Activated effector memory CD4-positive, alpha-beta T cell treated with anti-CD3 and anti-CD28 coated beads, Interleukin-2, amount 50 U/mL, for 16 hours (primary cell): ENCODE data around the gene CBLB.

ENCODE experiments used
- DNase-seq: peaks from one replicate; pipeline ENCODE4 v3.0.0-alpha.2; 2020

CBLB gene

GRCh38 chr3:105869861-105870755 is 1.3 kb upstream of the CBLB start:
- DNase-seq = no peak

DNA sequence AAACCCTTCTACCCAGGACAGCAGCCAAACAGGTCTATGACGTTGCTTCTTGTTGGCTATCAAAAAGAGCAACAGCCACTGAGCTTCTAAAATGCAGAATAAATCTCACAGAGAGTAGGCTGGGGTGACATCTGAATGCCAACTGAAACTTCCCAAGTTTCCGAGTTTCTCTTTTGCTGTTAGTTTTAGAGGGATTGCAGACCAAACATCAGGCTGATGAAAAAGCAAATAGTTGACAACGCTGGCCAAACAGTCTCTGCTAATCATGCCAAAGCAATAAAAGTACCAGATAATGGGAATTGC is 670 bp upstream of the CBLB start:
- no peak for DNase-seq

DNA sequence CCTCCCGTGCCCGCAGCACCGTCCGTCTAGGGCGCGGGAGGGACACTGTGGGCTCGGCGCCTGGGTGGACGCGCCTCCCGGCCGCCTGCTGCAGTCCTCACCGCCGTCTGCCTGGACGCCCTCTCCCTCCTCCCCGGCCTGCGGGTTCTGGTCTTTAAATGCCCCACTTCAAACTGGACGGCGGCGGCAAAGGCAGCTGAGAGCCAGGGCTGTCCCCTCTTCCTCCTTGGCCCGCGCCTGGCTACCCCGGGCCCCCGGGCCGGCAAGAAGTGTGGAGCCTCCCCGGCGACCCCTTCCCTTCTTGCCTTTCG is 426 bp downstream of the CBLB start:
- peak; percentile 77 for DNase-seq

DNA sequence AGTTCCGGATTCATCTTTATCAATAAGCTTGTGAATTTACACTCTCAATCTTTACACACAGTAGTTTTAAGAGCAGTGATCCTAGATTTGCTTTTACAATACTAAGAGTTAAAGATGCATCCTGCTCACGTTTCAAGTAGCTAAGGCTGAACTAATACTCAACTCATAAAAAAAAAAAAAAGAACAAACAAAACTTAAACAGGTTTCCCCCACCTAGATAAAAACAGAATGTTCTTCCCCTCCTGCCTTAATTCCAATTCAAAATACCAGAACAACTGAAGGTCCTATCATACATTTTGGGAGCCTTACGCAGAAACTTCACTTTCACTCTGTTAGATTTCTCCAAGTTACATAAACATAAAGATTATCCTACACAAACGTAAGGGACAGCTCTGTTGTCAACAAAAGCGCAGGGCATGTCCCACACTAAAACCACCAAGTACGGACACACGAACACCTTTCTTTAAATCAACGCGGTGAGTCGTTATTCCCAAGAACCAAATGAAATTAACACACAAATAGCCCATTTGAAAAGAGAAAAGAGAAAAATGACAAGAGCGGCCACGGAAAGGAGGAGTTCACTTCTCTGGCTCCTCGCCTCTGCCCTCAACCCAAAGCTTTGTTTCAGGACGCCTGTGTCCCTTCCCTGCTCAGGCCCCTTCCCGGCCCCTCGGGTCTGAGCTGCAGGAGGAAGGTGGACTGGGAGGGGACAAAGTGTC is 941 bp downstream of the CBLB start:
- DNase-seq = no peak

GRCh38 chr3:105866656-105867653 is 1.9 kb downstream of the CBLB start:
- DNase-seq = peak; percentile 65

- no peak for DNase-seq
Measured at GRCh38 chr3:105865867-105866350, 2.9 kb downstream of the CBLB start.

- no peak for DNase-seq
Measured at GRCh38 chr3:105865016-105865623, 3.7 kb downstream of the CBLB start.

DNA sequence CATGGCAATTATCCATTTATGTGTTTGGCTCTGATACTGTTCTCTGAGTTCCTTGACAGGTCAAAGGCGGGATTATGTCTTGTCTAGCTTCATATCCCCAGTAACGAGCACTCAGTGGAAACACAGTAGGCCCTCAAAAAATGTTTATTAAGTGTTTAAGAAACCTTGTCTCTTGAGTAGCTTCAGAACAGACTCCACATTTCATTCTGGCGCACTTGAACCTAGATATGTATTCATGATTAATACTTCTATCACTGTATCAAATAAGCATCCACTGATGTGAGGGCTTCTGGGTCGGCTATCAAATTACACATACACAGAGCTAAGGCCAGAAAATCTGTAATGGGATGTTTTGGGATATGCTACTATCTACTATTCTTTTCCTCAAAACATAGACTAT is 4.6 kb downstream of the CBLB start:
- DNase-seq = no peak

DNA sequence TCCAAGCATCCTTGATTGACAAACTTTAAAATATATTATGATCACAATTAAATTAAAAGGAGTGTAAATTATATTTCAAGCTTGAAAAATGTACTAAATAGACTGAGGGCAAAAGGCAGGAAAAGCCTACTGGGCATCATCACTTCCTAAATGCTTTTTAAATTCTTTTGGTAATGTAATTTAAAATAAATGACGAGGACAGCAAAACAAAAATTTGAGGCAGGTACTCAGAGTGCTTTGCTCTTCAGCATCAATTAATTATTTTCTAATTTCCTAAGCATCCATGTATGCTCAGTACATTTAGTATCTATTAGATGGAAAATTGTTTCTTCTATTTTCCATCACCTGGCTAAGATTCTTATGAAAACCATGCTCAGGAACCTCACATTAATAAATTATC is 5.2 kb downstream of the CBLB start:
- no peak for DNase-seq

DNA sequence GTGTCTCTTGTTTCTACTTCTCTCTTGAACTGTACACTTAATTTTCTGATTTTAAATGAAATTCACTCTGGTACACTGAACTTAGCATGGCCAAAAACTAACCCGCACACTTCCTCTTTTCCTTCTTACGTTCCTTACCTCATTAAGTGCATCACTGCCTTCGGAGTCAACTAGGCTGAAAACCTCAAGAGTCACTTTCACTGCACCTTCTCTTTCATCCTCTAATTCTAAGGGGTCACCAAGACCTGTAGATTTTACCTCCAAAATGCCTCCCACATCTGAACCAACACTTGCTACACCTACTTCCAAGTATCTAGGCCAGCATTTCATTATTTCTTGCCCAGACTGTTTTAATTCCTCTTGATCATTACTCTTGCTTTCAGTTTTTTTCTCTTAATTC is 6.6 kb downstream of the CBLB start:
- no peak for DNase-seq

DNA sequence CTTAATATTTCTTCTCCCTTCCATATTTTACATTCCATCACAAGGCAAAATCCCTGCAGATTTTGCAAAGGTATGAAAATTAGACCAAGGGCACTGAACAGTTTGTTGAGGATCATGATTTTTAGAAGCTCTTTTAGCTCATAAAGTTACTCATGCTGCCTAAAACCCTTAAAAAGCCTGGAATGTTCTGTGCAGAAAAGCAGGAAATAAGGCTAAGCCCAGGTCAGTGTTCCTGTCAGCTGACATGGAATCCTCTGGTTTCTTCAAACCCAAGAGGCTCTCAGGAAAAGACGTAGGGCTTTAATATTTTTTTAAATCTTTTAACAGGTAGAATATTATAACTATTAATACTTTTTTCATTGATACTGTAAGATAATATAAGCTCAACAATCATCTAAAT is 8.2 kb downstream of the CBLB start:
- DNase-seq = no peak

DNA sequence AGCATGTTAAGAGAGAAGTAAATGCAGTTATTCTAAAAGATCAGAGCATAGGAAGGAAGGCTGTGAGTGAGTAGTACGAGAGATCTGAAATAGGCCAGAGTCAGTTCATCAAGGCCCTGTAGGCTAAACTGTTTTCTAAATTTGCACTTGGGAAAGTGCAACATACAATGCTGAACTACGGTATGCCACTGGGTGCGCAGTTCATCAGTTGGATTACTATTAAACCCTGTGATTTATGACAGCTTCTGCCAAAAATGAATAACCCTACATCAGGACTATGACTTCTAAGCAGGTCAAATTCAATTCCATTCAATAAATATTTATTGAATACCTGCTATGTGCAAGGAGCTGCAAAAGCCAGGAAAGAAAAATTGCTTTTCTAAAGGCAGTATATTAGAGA is 10.8 kb downstream of the CBLB start:
- no peak for DNase-seq

DNA sequence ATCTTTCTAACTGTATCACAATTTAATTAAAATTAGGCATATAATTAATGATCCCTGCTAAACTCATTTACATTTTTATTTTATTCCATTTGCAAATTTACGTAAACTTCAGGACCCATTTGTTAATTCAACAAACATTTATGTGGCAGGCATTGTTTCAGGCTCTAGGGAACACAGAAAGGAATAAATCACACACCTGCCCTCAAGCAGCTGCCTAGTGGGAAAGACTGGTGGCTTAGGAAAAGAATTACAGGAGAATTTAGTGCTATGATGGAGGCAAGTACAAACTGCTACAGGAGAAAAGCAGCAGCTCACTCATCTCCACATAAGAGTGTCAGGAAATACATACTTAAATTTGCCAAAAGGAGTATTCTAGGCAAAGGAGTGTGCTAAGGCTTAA is 11.2 kb downstream of the CBLB start:
- DNase-seq = no peak

- DNase-seq = no peak
Measured at GRCh38 chr3:105856605-105857004, 12.2 kb downstream of the CBLB start.

DNA sequence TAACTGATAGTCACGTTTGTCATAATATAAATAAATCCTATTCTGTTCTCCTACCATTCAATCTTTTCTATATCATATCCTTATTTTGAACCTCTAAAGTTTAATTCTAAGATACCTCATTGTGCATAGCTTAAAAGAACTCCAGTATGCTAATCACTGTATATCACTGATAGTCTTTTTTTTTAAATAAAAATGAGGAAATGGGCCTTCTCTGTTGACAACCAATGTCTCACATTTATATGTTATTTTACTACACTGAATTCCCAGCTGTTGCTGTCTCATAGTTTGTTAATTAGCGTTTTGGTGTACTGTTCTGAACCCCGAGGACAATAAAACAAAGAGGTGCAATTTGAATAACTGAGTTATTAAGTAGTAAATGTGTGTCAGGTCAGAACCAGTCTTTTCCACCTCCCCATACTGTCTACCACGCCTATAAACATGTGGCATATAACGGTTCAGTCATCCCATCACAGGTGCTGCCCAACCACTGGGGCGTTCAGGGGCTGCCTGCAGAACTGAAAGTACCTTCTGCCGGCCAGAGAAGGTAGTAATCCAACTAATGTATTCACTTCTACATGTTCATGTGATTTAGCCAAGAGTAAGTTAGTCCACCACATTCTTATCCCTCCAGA is 14.9 kb downstream of the CBLB start:
- no peak for DNase-seq

GRCh38 chr3:105851582-105851981 is 17.2 kb downstream of the CBLB start:
- no peak for DNase-seq

DNA sequence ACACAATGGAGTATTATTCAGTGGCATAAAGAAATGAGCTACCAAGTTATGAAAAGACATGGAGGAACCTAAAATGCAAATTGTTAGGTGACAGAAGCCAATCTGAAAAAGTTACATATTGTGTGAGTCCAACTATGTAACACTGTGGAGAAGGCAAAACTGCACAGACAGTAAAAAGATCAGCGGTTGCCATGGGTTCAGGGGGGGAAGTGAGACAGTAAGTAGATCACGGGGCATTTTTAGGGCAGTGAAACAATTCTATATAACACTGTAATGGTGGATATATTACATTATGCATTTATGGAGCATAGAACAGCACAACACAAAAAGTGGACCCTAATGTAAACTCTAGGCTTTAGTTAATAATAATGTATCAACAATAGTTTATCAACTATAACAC is 17.6 kb downstream of the CBLB start:
- DNase-seq = no peak

GRCh38 chr3:105850593-105850992 is 18.2 kb downstream of the CBLB start:
- no peak for DNase-seq

GRCh38 chr3:105848821-105849220 is 20.0 kb downstream of the CBLB start:
- no peak for DNase-seq

GRCh38 chr3:105847865-105848264 is 20.9 kb downstream of the CBLB start:
- DNase-seq = no peak

DNA sequence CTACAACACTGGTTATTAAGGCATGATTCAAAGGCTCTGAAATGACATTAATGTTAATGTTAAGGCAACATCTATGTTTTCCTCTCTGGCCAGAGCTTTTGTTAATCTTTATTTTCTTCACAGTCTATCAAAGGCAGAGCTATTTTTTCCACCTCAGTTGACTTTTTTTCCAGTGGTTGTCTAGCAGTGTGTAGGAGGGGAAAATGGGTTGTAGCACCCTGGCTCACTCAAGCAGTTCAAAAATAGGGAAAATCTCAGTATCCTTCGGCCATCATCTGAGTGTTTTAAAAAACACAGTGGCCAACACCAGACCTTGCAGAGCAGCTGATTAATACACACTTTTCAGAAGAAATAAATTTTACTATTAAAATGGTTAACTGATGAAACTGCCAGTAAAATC is 21.4 kb downstream of the CBLB start:
- DNase-seq = no peak

- DNase-seq = no peak
Measured at GRCh38 chr3:105846809-105847208, 22.0 kb downstream of the CBLB start.
